ENCODE results near the gene FAM135A. TPM values are rescaled to one million over a fixed set of nuclear protein-coding genes. Genes with fewer than 3 reads are reported as not detected.
A peak's percentile ranks its signal among the peaks of the same experiment; 100 is the strongest.

The FAM135A gene
- total RNA-seq, 4 donors from 2014 or later: 51.2 to 93.6 (median 82.5) TPM

DNA sequence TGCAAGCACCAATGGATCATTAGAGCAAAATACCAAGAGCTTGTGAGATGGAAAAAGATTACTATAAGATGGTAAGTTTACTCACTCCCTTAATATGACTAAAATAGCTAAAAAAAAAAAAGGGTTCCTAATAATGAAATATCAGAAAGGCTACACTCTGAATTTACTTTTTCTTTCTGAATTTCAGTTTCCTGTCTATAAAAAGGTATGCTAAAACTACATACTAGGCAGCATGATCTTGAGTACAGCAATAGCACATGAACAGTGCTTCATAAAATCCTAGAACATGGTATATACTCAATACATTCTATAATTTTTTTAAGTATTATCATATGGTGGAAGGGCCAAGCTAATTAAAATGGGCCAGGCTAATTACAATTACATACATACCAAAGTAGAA is 24.0 kb upstream of the FAM135A start:
- Histone ChIP-seq H3K4me1 (peaks cover 0 to 14% (median 0%) of the 10 kb centered on the region in 4 donors), H3K27ac (no peak overlapping the region), H3K27me3 (no peaks in the 10 kb centered on the region), H3K9me3 (no peaks in the 10 kb centered on the region), H3K36me3 (no peaks in the 10 kb centered on the region), H3K4me3 (no peak overlapping the region)
- DNase-seq: no peak
- TF ChIP-seq POLR2A (IDR thresholded peaks at IDR 0.05): no peak
- TF ChIP-seq, protein P1, sequence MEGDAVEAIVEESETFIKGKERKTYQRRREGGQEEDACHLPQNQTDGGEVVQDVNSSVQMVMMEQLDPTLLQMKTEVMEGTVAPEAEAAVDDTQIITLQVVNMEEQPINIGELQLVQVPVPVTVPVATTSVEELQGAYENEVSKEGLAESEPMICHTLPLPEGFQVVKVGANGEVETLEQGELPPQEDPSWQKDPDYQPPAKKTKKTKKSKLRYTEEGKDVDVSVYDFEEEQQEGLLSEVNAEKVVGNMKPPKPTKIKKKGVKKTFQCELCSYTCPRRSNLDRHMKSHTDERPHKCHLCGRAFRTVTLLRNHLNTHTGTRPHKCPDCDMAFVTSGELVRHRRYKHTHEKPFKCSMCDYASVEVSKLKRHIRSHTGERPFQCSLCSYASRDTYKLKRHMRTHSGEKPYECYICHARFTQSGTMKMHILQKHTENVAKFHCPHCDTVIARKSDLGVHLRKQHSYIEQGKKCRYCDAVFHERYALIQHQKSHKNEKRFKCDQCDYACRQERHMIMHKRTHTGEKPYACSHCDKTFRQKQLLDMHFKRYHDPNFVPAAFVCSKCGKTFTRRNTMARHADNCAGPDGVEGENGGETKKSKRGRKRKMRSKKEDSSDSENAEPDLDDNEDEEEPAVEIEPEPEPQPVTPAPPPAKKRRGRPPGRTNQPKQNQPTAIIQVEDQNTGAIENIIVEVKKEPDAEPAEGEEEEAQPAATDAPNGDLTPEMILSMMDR (IDR thresholded peaks at IDR 0.05): no peak

DNA sequence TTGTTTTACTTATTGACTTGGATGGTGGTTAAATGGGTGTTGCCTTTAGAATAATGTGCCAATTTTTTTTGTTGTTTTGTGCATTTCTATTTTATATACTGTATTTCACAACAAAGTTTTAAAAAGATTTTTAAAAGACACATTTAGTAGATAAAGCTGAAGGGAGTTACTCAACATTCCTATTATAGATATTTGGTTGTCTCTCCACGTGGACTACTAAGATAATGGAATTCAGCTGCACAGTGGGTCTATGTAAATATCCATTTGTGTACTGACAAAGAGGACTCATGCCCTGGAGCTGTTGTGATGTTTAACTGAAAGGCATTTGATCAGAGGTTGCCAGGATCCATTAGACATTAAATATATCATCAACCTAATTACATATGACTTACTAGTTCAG is 23.2 kb upstream of the FAM135A start:
- Histone ChIP-seq H3K9me3 (no peaks in the 10 kb centered on the region), H3K4me1 (peaks cover 0 to 14% (median 0%) of the 10 kb centered on the region in 4 donors)

DNA sequence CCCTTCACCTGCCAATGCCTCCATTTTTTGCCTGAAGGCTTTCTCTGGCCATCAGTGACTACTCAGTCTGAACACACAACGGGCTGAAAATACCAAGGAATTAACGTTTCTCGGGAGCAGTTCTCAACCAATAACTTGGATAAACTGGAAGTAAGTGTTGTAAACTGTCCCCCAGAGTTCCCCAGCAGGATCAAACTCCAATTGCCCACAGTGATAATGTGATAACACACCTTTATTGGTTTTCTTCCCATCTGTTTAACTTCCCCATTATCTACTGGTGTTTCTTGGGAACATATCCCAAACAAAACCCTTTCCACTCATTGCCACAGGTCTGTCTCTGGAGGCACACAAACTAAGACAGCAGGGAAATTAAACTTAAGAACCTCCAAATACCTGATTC is 21.8 kb upstream of the FAM135A start:
- Histone ChIP-seq H3K4me3 (peak overlapping the region in 1 of 4 donors; percentile 1), H3K27ac (peak overlapping the region in 3 of 4 donors; percentile 15 to 68 (median 66)), H3K4me1 (peaks cover 0 to 14% (median 2%) of the 10 kb centered on the region in 4 donors), H3K9me3 (no peaks in the 10 kb centered on the region), H3K27me3 (no peaks in the 10 kb centered on the region), H3K36me3 (no peaks in the 10 kb centered on the region)
- DNase-seq: no peak
- TF ChIP-seq, protein P1 (IDR thresholded peaks at IDR 0.05): no peak
- TF ChIP-seq POLR2A (IDR thresholded peaks at IDR 0.05): no peak

More for the DNA sequence above, 23.2 kb upstream of the FAM135A start:
- Histone ChIP-seq H3K4me3 (no peak overlapping the region), H3K27ac (no peak overlapping the region), H3K36me3 (no peaks in the 10 kb centered on the region), H3K27me3 (no peaks in the 10 kb centered on the region)
- no peak for DNase-seq
- no peak for TF ChIP-seq POLR2A (IDR thresholded peaks at IDR 0.05)
- TF ChIP-seq, protein P1 (IDR thresholded peaks at IDR 0.05): no peak

DNA sequence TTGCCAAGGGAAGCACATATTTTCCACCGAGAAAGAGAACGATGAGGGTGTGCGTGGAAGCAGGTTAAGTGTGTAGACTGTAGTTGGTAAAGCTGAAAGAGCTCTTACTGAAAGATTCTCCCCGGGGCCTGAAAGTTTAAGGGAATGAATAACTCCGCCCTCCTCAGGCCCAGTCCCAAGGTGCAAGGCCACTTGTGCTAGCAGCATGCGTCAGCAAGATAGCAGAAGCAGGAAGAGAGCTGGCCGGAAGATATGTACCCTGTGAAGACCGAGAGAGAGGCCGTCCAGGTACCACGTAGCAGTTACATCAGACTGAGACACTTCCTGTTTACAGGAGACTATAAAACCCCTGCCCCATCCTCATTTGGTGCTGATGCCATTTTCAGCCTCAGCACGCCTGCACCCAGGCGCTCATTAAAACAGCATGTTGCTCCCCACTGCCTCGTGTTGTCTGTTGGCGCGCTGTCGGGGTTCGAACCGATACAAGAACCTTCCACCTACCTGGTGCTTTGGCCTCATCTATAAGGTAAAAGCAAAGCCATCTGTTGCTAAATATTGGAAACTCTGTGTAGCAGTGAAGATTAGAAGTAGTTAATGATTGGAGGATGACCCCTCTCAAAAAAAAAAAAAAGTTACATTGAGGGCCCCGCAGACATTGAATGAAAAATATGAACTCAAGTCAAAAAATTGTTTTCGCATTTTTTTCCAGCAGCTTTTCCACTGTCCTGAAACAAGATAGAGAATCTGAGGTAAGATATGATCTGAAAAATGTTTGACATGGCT is 18.6 kb upstream of the FAM135A start:
- Histone ChIP-seq H3K4me3 (no peak overlapping the region), H3K27ac (peak overlapping the region in 3 of 4 donors; percentile 41 to 70 (median 62)), H3K9me3 (no peaks in the 10 kb centered on the region), H3K36me3 (no peaks in the 10 kb centered on the region), H3K27me3 (no peaks in the 10 kb centered on the region), H3K4me1 (peaks cover 0 to 21% (median 2%) of the 10 kb centered on the region in 4 donors)
- peak in 1 of 2 donors; percentile 45 for TF ChIP-seq POLR2A (IDR thresholded peaks at IDR 0.05)
- TF ChIP-seq, protein P1 (IDR thresholded peaks at IDR 0.05): no peak
- peak in 2 of 3 donors; percentile 76 to 83 for DNase-seq

DNA sequence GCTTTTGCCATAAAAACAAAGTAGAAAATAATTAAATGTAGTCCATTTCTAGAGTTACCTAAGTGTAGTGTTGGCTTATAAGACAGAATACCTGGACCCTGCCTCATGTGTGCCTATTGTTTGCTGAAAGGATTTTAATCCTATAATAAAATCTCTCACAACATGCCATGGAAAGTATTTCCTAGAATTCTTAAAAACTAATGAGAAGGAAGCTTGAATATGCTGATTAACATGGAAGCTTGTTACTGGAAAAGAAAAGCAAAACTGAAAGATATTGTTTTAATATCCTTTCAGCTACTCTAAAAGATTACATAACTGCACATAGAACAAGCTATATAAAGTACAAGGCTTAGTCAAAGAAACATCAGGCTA is 18.0 kb upstream of the FAM135A start:
- H3K4me1 ChIP-seq: peaks cover 0 to 21% (median 2%) of the 10 kb centered on the region in 4 donors
- no peak for DNase-seq
- TF ChIP-seq, protein P1 (IDR thresholded peaks at IDR 0.05): no peak
- no peak for TF ChIP-seq POLR2A (IDR thresholded peaks at IDR 0.05)

More for the DNA sequence above, 18.0 kb upstream of the FAM135A start:
- H3K27me3 ChIP-seq: no peaks in the 10 kb centered on the region
- H3K27ac ChIP-seq: peak overlapping the region in 3 of 4 donors; percentile 41 to 70 (median 62)
- H3K4me3 ChIP-seq: peak overlapping the region in 1 of 4 donors; percentile 24
- no peaks in the 10 kb centered on the region for H3K9me3 ChIP-seq
- H3K36me3 ChIP-seq: no peaks in the 10 kb centered on the region

Measured in Peyer's patch (tissue), 4 donors.